IMR-90 (cell line): ENCODE measurements around the gene SYT2. TPM values are rescaled to one million over a fixed set of nuclear protein-coding genes. Genes with fewer than 3 reads are reported as not detected.

Experiments used
- ATAC-seq: fragments of 200-7000 bp; cut with Tn5 transposase; 2 replicates; pipeline ENCODE4 v1.9.1; 2020; ENCODE audit warnings: low read depth, mild to moderate bottlenecking, moderate library complexity
- BruUV-seq: library from RNA; stranded (reverse); fragments of 400-500 nt; replicated peaks from 2 replicates; lab custom pipeline; 2021; lab: Mats Ljungman, UMichigan
- CTCF ChIA-PET: fragments of 300-600 bp; formaldehyde crosslinking; extraction: SDS; loops from one replicate; lab custom pipeline; 2021; ENCODE audit warnings: antibody characterized with exemption; lab: Yijun Ruan, JAX
- POLR2A ChIA-PET: fragments of 300-600 bp; sonication (Branson Sonifier 250); formaldehyde crosslinking; loops from one replicate; lab custom pipeline; 2022; ENCODE audit warnings: antibody characterized with exemption; ENCODE audit not compliant: unreplicated experiment; lab: Charles Lee
- DNase-seq: peaks from one replicate; pipeline ENCODE4 v3.0.0; 2013
- H2AFZ ChIP-seq: replicated peaks from 2 replicates; pipeline ENCODE3; 2013; ENCODE audit warnings: low read length, mild to moderate bottlenecking; ENCODE audit not compliant: poor library complexity
- H2AK5ac ChIP-seq: 2 replicates; pipeline ENCODE4 v1.6.1; 2013; ENCODE audit warnings: low read depth, low read length, inconsistent platforms
- H2AK9ac ChIP-seq: replicated peaks from 2 replicates; pipeline ENCODE3; 2013; ENCODE audit warnings: mild to moderate bottlenecking, low read depth, low read length, moderate library complexity; ENCODE audit not compliant: poor library complexity
- H2BK120ac ChIP-seq: 2 replicates; pipeline ENCODE4 v1.6.1; 2013; ENCODE audit warnings: low read depth, low read length, inconsistent platforms
- H2BK15ac ChIP-seq: 3 replicates; pipeline ENCODE4 v1.6.1; 2013; ENCODE audit warnings: low read depth, low read length, inconsistent platforms
- H2BK20ac ChIP-seq: 2 replicates; pipeline ENCODE4 v1.6.1; 2013; ENCODE audit warnings: low read depth, mild to moderate bottlenecking, inconsistent platforms, low read length, moderate library complexity
- H2BK5ac ChIP-seq: 2 replicates; pipeline ENCODE4 v1.6.1; 2013; ENCODE audit warnings: mild to moderate bottlenecking, low read depth, low read length, inconsistent platforms; ENCODE audit not compliant: poor library complexity, severe bottlenecking
- H3K14ac ChIP-seq: replicated peaks from 2 replicates; pipeline ENCODE4 v1.6.1; 2013; ENCODE audit warnings: low read depth, low read length, inconsistent platforms
- H3K18ac ChIP-seq: 2 replicates; pipeline ENCODE4 v1.6.1; 2013; ENCODE audit warnings: low read depth, low read length, control low read depth
- H3K23ac ChIP-seq: 2 replicates; pipeline ENCODE4 v1.6.1; 2013; ENCODE audit warnings: low read depth, low read length, inconsistent platforms
- H3K27ac ChIP-seq: 2 replicates; pipeline ENCODE4 v1.5.1; 2013; ENCODE audit warnings: mild to moderate bottlenecking, control low read depth, low read length; ENCODE audit not compliant: insufficient read depth
- H3K27me3 ChIP-seq: 2 replicates; pipeline ENCODE4 v1.6.1; 2013; ENCODE audit warnings: low read length; ENCODE audit not compliant: control insufficient read depth, insufficient read depth
- H3K36me3 ChIP-seq: 2 replicates; pipeline ENCODE4 v1.6.1; 2013; ENCODE audit warnings: low read length, mixed read lengths; ENCODE audit not compliant: control insufficient read depth, insufficient read depth
- H3K4ac ChIP-seq: 2 replicates; pipeline ENCODE4 v1.6.1; 2013; ENCODE audit warnings: low read depth, low read length, inconsistent platforms
- H3K4me1 ChIP-seq: 2 replicates; pipeline ENCODE4 v1.6.1; 2013; ENCODE audit warnings: low read length, mixed read lengths; ENCODE audit not compliant: control insufficient read depth, insufficient read depth
- H3K4me2 ChIP-seq: 2 replicates; pipeline ENCODE4 v1.6.1; 2013; ENCODE audit warnings: low read depth, mild to moderate bottlenecking, control low read depth, low read length, moderate library complexity
- H3K4me3 ChIP-seq: 2 replicates; pipeline ENCODE4 v1.5.1; 2013; ENCODE audit warnings: low read depth, mild to moderate bottlenecking, control low read depth, low read length, moderate library complexity; ENCODE audit not compliant: insufficient read depth
- H3K56ac ChIP-seq: 2 replicates; pipeline ENCODE4 v1.6.1; 2013; ENCODE audit warnings: low read length, inconsistent platforms; ENCODE audit not compliant: insufficient read depth; ENCODE audit errors: extremely low read depth
- H3K79me1 ChIP-seq, 2 experiments: 2 replicates each; pipeline ENCODE4 v1.6.1; 2013; ENCODE audit warnings: low read length in 2 of 2, inconsistent platforms in 1 of 2, low read depth in 1 of 2
- H3K9ac ChIP-seq: 2 replicates; pipeline ENCODE4 v1.6.1; 2013; ENCODE audit warnings: low read depth, low read length, control low read depth
- H3K9me1 ChIP-seq: 2 replicates; pipeline ENCODE4 v1.6.1; 2013; ENCODE audit warnings: low read length, inconsistent platforms; ENCODE audit not compliant: insufficient read depth
- H3K9me3 ChIP-seq: 2 replicates; pipeline ENCODE4 v1.6.1; 2013; ENCODE audit warnings: low read length; ENCODE audit not compliant: control insufficient read depth, insufficient read depth
- H4K20me1 ChIP-seq: 2 replicates; pipeline ENCODE4 v1.6.1; 2013; ENCODE audit warnings: low read length, inconsistent platforms; ENCODE audit not compliant: insufficient read depth
- H4K5ac ChIP-seq: 2 replicates; pipeline ENCODE4 v1.6.1; 2013; ENCODE audit warnings: mild to moderate bottlenecking, low read depth, low read length, control low read depth
- H4K8ac ChIP-seq, 2 experiments: 2 replicates each; pipeline ENCODE4 v1.6.1; 2013; ENCODE audit warnings: low read depth in 2 of 2, low read length in 2 of 2, control low read depth in 1 of 2, inconsistent platforms in 1 of 2
- H4K91ac ChIP-seq: 2 replicates; pipeline ENCODE4 v1.6.1; 2013; ENCODE audit warnings: low read depth, low read length, inconsistent platforms; ENCODE audit not compliant: insufficient read depth
- BHLHE40 ChIP-seq: fragments of 150-350 bp; IDR thresholded peaks from 2 replicates; pipeline ENCODE4 v1.6.1; 2016; ENCODE audit warnings: mild to moderate bottlenecking, low read depth, low read length
- CEBPB ChIP-seq: IDR thresholded peaks from 2 replicates; pipeline ENCODE4 v1.6.1; 2012; ENCODE audit warnings: low read depth, low read length, improper control_type of control experiment
- CHD1 ChIP-seq: IDR thresholded peaks from 2 replicates; pipeline ENCODE4 v1.6.1; 2012; ENCODE audit warnings: low read depth, low read length, improper control_type of control experiment
- FOS ChIP-seq: fragments of 150-350 bp; IDR thresholded peaks from 2 replicates; pipeline ENCODE4 v1.6.1; 2016; ENCODE audit warnings: low read depth, low read length
- MAFK ChIP-seq: IDR thresholded peaks from 2 replicates; pipeline ENCODE4 v1.6.1; 2012; ENCODE audit warnings: low read depth, low read length, improper control_type of control experiment
- MAZ ChIP-seq: IDR thresholded peaks from 2 replicates; pipeline ENCODE4 v1.6.1; 2012; ENCODE audit warnings: low read depth, mild to moderate bottlenecking, low read length, improper control_type of control experiment, moderate library complexity, borderline replicate concordance
- MXI1 ChIP-seq: IDR thresholded peaks from 2 replicates; pipeline ENCODE4 v1.6.1; 2012; ENCODE audit warnings: low read depth, mild to moderate bottlenecking, low read length, moderate library complexity, borderline replicate concordance
- NFE2L2 ChIP-seq: fragments of 150-350 bp; IDR thresholded peaks from 2 replicates; pipeline ENCODE4 v1.6.1; 2016; ENCODE audit warnings: low read depth, mild to moderate bottlenecking, low read length
- POLR2A ChIP-seq: IDR thresholded peaks from 2 replicates; pipeline ENCODE4 v1.6.1; 2012; ENCODE audit warnings: mild to moderate bottlenecking, low read depth, low read length
- RAD21 ChIP-seq: IDR thresholded peaks from 2 replicates; pipeline ENCODE4 v1.6.1; 2012; ENCODE audit warnings: low read length, improper control_type of control experiment
- RCOR1 ChIP-seq: IDR thresholded peaks from 2 replicates; pipeline ENCODE4 v1.6.1; 2012; ENCODE audit warnings: mild to moderate bottlenecking, low read length, improper control_type of control experiment; ENCODE audit not compliant: insufficient replicate concordance
- RFX5 ChIP-seq: IDR thresholded peaks from 2 replicates; pipeline ENCODE4 v1.8.0; 2012; ENCODE audit warnings: low read depth, mild to moderate bottlenecking, low read length, moderate library complexity
- SMC3 ChIP-seq: fragments of 150-350 bp; IDR thresholded peaks from 2 replicates; pipeline ENCODE4 v1.6.1; 2016; ENCODE audit warnings: low read depth, mild to moderate bottlenecking, antibody characterized with exemption, low read length, moderate library complexity
- WGBS, 2 experiments: methylation state at CpG; one replicate each; pipeline versions ENCODE4 v1.1.5 to v1.1.7; 2013; ENCODE audit warnings: missing lambda C conversion rate in 2 of 2; ENCODE audit not compliant: insufficient read length in 1 of 2; ENCODE audit errors: extremely low coverage in 2 of 2; 5-methylcytosine and 5-hydroxymethylcytosine counted together
- dilution Hi-C: fragments of 300-500 bp; cut with HindIII; formaldehyde crosslinking; loops from one replicate; pipeline ENCODE4 v1.14.3; 2018; ENCODE audit warnings: low sequenced_read_pairs; ENCODE audit not compliant: unreplicated experiment
- in situ Hi-C: fragments of 300-500 bp; cut with MboI; formaldehyde crosslinking; loops from 3 replicates; pipeline ENCODE4 v1.14.3; 2019; ENCODE audit warnings: low sequenced_read_pairs, inconsistent platforms, mixed read lengths
- intact Hi-C: fragments of 100-400 bp; cut with micrococcal nuclease; formaldehyde crosslinking; loops from 2 replicates; pipeline ENCODE4 v1.10.0; 2022
- polyA plus RNA-seq, 3 experiments: library from polyadenylated mRNA; depleted of rRNA; stranded (reverse); fragments of >200 nt; gene quantifications; 2 replicates each; pipeline ENCODE4 v1.2.3, GENCODE V29; 2012; ENCODE audit warnings: low replicate concordance in 1 of 3
- total RNA-seq: library from RNA; depleted of rRNA; stranded (reverse); fragments of >200 nt; gene quantifications from 2 replicates; pipeline ENCODE4 v1.2.3, GENCODE V29; 2012
- TF ChIP-seq, protein P1 (sequence below): fragments of 150-350 bp; IDR thresholded peaks from 2 replicates; pipeline ENCODE4 v1.6.1; 2016; ENCODE audit warnings: low read depth, mild to moderate bottlenecking, low read length, moderate library complexity, borderline replicate concordance
- TF ChIP-seq, protein P2 (sequence below): conservative IDR thresholded peaks from 2 replicates; pipeline ENCODE4 v1.5.1; 2012; ENCODE audit warnings: mild to moderate bottlenecking, low read depth, low read length, improper control_type of control experiment
- TF ChIP-seq, protein P3 (sequence below): fragments of 150-350 bp; IDR thresholded peaks from 2 replicates; pipeline ENCODE4 v1.6.1; 2017; ENCODE audit warnings: mild to moderate bottlenecking, antibody characterized with exemption, low read length, low read depth

SYT2 gene
- total and polyA plus RNA-seq, 2 of the 4 experiments (the other 2 are of a cell fraction) = under 0.01 TPM

DNA sequence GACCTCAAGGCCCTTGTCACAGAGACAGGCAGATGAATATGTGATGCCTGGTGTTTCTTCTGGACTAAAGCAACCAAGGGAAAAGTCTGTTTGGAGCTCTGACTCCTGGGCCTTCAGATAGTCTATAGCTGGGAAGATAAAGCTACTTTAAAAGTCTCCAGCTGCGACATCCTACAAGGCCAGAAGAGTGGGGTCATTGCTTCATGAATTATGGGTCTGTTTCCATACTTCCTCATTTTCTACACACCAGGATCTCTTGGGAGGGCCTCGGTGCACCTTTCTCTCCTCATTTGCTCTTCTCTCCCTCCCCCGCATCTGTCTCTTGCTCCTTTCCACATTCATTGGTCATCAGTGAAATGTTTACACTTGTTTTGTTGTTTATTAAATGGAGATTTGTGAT is 44.8 kb downstream of the SYT2 start:
- H4K20me1 ChIP-seq = no peaks in the 10 kb centered on the region; the same call in 1 of the 2 replicates
- no peak overlapping the region for H4K5ac ChIP-seq
- H3K9me3 ChIP-seq = no peaks in the 10 kb centered on the region
- H2BK20ac ChIP-seq = no peak overlapping the region
- no peak overlapping the region for H3K4me2 ChIP-seq
- no peak overlapping the region for H4K91ac ChIP-seq
- no peak overlapping the region for H3K27ac ChIP-seq
- ATAC-seq (no peak), DNase-seq (no peak)
- no peak overlapping the region for H3K18ac ChIP-seq
- no peak overlapping the region for H3K4me3 ChIP-seq
- peaks cover 30% of the 10 kb centered on the region for H3K27me3 ChIP-seq
- no peak overlapping the region for H2AFZ ChIP-seq
- no peak overlapping the region for H2BK120ac ChIP-seq
- no peak overlapping the region for H3K56ac ChIP-seq
- intact Hi-C loops (no loop called here), in situ Hi-C loops (no loop called here), dilution Hi-C loops (no loop called here)
- no peaks in the 10 kb centered on the region for H3K36me3 ChIP-seq
- POLR2A ChIA-PET = no interaction called here
- no peak overlapping the region for H2BK15ac ChIP-seq
- no peak overlapping the region for H2AK5ac ChIP-seq
- no peak overlapping the region for H3K23ac ChIP-seq
- H3K9me1 ChIP-seq = 0 out of 2 replicates have a peak, but pooled peaks cover 2% of the 10 kb centered on the region
- CTCF ChIA-PET = no interaction called here
- no peak overlapping the region for H3K4ac ChIP-seq
- no peak overlapping the region for H2BK5ac ChIP-seq
- H3K9ac ChIP-seq = no peak overlapping the region
- TF ChIP-seq RAD21 (no peak), NFE2L2 (no peak), RFX5 (no peak), MAFK (no peak), MXI1 (no peak), BHLHE40 (no peak), CEBPB (no peak), SMC3 (no peak), MAZ (no peak), POLR2A (no peak), FOS (no peak), CHD1 (no peak), RCOR1 (no peak)
- TF ChIP-seq, protein P1, sequence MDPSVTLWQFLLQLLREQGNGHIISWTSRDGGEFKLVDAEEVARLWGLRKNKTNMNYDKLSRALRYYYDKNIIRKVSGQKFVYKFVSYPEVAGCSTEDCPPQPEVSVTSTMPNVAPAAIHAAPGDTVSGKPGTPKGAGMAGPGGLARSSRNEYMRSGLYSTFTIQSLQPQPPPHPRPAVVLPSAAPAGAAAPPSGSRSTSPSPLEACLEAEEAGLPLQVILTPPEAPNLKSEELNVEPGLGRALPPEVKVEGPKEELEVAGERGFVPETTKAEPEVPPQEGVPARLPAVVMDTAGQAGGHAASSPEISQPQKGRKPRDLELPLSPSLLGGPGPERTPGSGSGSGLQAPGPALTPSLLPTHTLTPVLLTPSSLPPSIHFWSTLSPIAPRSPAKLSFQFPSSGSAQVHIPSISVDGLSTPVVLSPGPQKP = no peak
- TF ChIP-seq, protein P2, sequence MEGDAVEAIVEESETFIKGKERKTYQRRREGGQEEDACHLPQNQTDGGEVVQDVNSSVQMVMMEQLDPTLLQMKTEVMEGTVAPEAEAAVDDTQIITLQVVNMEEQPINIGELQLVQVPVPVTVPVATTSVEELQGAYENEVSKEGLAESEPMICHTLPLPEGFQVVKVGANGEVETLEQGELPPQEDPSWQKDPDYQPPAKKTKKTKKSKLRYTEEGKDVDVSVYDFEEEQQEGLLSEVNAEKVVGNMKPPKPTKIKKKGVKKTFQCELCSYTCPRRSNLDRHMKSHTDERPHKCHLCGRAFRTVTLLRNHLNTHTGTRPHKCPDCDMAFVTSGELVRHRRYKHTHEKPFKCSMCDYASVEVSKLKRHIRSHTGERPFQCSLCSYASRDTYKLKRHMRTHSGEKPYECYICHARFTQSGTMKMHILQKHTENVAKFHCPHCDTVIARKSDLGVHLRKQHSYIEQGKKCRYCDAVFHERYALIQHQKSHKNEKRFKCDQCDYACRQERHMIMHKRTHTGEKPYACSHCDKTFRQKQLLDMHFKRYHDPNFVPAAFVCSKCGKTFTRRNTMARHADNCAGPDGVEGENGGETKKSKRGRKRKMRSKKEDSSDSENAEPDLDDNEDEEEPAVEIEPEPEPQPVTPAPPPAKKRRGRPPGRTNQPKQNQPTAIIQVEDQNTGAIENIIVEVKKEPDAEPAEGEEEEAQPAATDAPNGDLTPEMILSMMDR = no peak
- TF ChIP-seq, protein P3, sequence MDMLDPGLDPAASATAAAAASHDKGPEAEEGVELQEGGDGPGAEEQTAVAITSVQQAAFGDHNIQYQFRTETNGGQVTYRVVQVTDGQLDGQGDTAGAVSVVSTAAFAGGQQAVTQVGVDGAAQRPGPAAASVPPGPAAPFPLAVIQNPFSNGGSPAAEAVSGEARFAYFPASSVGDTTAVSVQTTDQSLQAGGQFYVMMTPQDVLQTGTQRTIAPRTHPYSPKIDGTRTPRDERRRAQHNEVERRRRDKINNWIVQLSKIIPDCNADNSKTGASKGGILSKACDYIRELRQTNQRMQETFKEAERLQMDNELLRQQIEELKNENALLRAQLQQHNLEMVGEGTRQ = no peak
- no TSS peak for BruUV-seq
- no CpG with 5 or more reads among the region's 3 CpGs for WGBS, 2 experiments
- H2AK9ac ChIP-seq = no peak overlapping the region
- H3K14ac ChIP-seq = no peak overlapping the region
- H4K8ac ChIP-seq = no peak overlapping the region
- no peaks in the 10 kb centered on the region for H3K4me1 ChIP-seq
- H3K79me1 ChIP-seq = no peaks in the 10 kb centered on the region
